GM18873 (cell line): ENCODE measurements around the gene AP3M1.
A peak's percentile ranks its signal among the peaks of the same experiment; 100 is the strongest.
"Not testable (repeated sequence)": the region's sequence is repeated elsewhere in the genome, so short reads cannot be mapped to it uniquely, and the experiment has no call there.

Experiments used
- ATAC-seq: cut with Tn5 transposase; IDR thresholded peaks from one replicate; pipeline ENCODE4 v1.9.1; 2021; ENCODE audit warnings: mild to moderate bottlenecking, moderate library complexity, moderate number of reproducible peaks; ENCODE audit not compliant: unreplicated experiment, low FRiP score

AP3M1 gene

GRCh38 chr10:74163319-74164068, 12.9 kb upstream of the AP3M1 start:
- ATAC-seq: no peak

- ATAC-seq: no peak
Observed at GRCh38 chr10:74160013-74160412, 9.4 kb upstream of the AP3M1 start.

- ATAC-seq: no peak
Observed at GRCh38 chr10:74156919-74157289, 6.3 kb upstream of the AP3M1 start.

- ATAC-seq: no peak
Observed at GRCh38 chr10:74153676-74154075, 3.0 kb upstream of the AP3M1 start.

- no peak for ATAC-seq
Observed at GRCh38 chr10:74153123-74153522, 2.5 kb upstream of the AP3M1 start.

- ATAC-seq: no peak
Observed at GRCh38 chr10:74151879-74152722, 1.5 kb upstream of the AP3M1 start.

- ATAC-seq: peak; percentile 72
Observed at GRCh38 chr10:74150990-74151878, 606 bp upstream of the AP3M1 start, which contains the start of gene ADK. Gene ADK (plus strand): TSS chr10:74151221. CDS start chr10:74151279, 58 bp downstream.

- ATAC-seq: not testable (repeated sequence)
Observed at GRCh38 chr10:74146980-74147379, 3.6 kb downstream of the AP3M1 start.

GRCh38 chr10:74145133-74145532, 5.5 kb downstream of the AP3M1 start:
- no peak for ATAC-seq

GRCh38 chr10:74140553-74140952, 10.1 kb downstream of the AP3M1 start:
- no peak for ATAC-seq

GRCh38 chr10:74139981-74140380, 10.6 kb downstream of the AP3M1 start:
- ATAC-seq: no peak

- ATAC-seq: not testable (repeated sequence)
Observed at GRCh38 chr10:74138596-74138995, 12.0 kb downstream of the AP3M1 start.

- ATAC-seq: no peak
Observed at GRCh38 chr10:74137992-74138391, 12.6 kb downstream of the AP3M1 start.

GRCh38 chr10:74135452-74135851, 15.2 kb downstream of the AP3M1 start:
- no peak for ATAC-seq

GRCh38 chr10:74133923-74134820, 16.5 kb downstream of the AP3M1 start:
- ATAC-seq: no peak

- ATAC-seq: no peak
Observed at GRCh38 chr10:74123081-74123480, 27.5 kb downstream of the AP3M1 start.

GRCh38 chr10:74122060-74122459, 28.6 kb downstream of the AP3M1 start:
- no peak for ATAC-seq

- no peak for ATAC-seq
Observed at GRCh38 chr10:74121368-74121767, 29.3 kb downstream of the AP3M1 start.

GRCh38 chr10:74120911-74121310, 29.7 kb downstream of the AP3M1 start:
- no peak for ATAC-seq

- no peak for ATAC-seq
Observed at GRCh38 chr10:74118804-74119203, 31.8 kb downstream of the AP3M1 start.
